ENCODE data around the gene WNT9A. TPM values are rescaled to one million over a fixed set of nuclear protein-coding genes. Genes with fewer than 3 reads are reported as not detected.

The WNT9A gene
- polyA plus RNA-seq, 1 experiment: 0.91 TPM

- Histone ChIP-seq H3K4me3 (ENCODE audit: low read depth, low read length) (no peak overlapping the region), H3K9me3 (ENCODE audit: control insufficient read depth, insufficient read depth, low read length) (no peaks in the 10 kb centered on the region; the same call in 1 of the 2 replicates), H3K27me3 (ENCODE audit: control insufficient read depth, insufficient read depth, low read length) (no peaks in the 10 kb centered on the region), H3K27ac (ENCODE audit: low read depth, low read length) (no peak overlapping the region)
- ChIA-PET POLR2A (no interaction called here), CTCF (no interaction called here)
- TF ChIP-seq CTCF (IDR thresholded peaks at IDR 0.05; ENCODE audit: low read depth, low read length): no peak
- no peak for DNase-seq (ENCODE audit: low read depth, low spot score)
These were observed 57.8 kb downstream of the WNT9A start for GRCh38 chr1:227889863-227890405.

- CTCF ChIA-PET: no interaction called here
- no peak for DNase-seq (ENCODE audit: low read depth, low spot score)
These were observed 58.5 kb downstream of the WNT9A start for GRCh38 chr1:227889047-227889862.

GRCh38 chr1:227888404-227889046 is 59.2 kb downstream of the WNT9A start:
- TF ChIP-seq CTCF (IDR thresholded peaks at IDR 0.05; ENCODE audit: low read depth, low read length): no peak
- Histone ChIP-seq H3K9me3 (ENCODE audit: control insufficient read depth, insufficient read depth, low read length) (no peaks in the 10 kb centered on the region; the same call in 1 of the 2 replicates), H3K4me3 (ENCODE audit: low read depth, low read length) (no peak overlapping the region), H3K27ac (ENCODE audit: low read depth, low read length) (no peak overlapping the region), H3K27me3 (ENCODE audit: control insufficient read depth, insufficient read depth, low read length) (no peaks in the 10 kb centered on the region)
- ChIA-PET POLR2A (no interaction called here), CTCF (no interaction called here)
- no peak for DNase-seq (ENCODE audit: low read depth, low spot score)

More at GRCh38 chr1:227889047-227889862, 58.5 kb downstream of the WNT9A start:
- POLR2A ChIA-PET: no interaction called here
- Histone ChIP-seq H3K27me3 (ENCODE audit: control insufficient read depth, insufficient read depth, low read length) (no peaks in the 10 kb centered on the region), H3K4me3 (ENCODE audit: low read depth, low read length) (no peak overlapping the region), H3K27ac (ENCODE audit: low read depth, low read length) (no peak overlapping the region), H3K9me3 (ENCODE audit: control insufficient read depth, insufficient read depth, low read length) (no peaks in the 10 kb centered on the region; the same call in 1 of the 2 replicates)
- TF ChIP-seq CTCF (IDR thresholded peaks at IDR 0.05; ENCODE audit: low read depth, low read length): no peak

GRCh38 chr1:227887697-227888403 is 59.9 kb downstream of the WNT9A start:
- H3K27ac ChIP-seq (ENCODE audit: low read depth, low read length): no peak overlapping the region
- no peaks in the 10 kb centered on the region; the same call in 1 of the 2 replicates for H3K9me3 ChIP-seq (ENCODE audit: control insufficient read depth, insufficient read depth, low read length)
- DNase-seq (ENCODE audit: low read depth, low spot score): no peak
- H3K4me3 ChIP-seq (ENCODE audit: low read depth, low read length): no peak overlapping the region
- no peaks in the 10 kb centered on the region for H3K27me3 ChIP-seq (ENCODE audit: control insufficient read depth, insufficient read depth, low read length)
- ChIA-PET POLR2A (no interaction called here), CTCF (no interaction called here)
- TF ChIP-seq CTCF (IDR thresholded peaks at IDR 0.05; ENCODE audit: low read depth, low read length): no peak

All from AG04450 (cell line).